ENCODE measurements around the gene LINC00305.

LINC00305 gene

GRCh38 chr18:64115881-64116280 is 33.0 kb downstream of the LINC00305 start:
- DNase-seq (ENCODE audit: low read depth) = no peak

DNA sequence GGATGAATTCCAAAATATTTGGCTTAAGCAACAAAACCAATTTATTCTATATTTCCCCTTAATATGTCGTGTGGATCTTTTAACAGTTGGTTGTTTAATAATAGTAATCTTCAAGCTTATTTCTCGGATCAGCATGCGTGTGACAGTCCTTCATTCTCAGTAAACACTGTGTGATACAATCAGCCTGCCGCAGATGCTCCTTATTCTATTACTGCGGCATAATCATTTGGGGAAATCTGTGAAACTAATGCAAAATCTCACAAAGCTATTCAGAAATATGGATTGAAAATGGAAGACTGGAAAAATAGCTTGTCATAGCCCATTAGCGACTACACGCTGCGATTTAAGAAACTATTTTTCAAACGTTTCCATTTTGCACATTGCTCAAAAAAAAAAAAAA is 36.9 kb downstream of the LINC00305 start:
- no peak for DNase-seq (ENCODE audit: low read depth)

DNA sequence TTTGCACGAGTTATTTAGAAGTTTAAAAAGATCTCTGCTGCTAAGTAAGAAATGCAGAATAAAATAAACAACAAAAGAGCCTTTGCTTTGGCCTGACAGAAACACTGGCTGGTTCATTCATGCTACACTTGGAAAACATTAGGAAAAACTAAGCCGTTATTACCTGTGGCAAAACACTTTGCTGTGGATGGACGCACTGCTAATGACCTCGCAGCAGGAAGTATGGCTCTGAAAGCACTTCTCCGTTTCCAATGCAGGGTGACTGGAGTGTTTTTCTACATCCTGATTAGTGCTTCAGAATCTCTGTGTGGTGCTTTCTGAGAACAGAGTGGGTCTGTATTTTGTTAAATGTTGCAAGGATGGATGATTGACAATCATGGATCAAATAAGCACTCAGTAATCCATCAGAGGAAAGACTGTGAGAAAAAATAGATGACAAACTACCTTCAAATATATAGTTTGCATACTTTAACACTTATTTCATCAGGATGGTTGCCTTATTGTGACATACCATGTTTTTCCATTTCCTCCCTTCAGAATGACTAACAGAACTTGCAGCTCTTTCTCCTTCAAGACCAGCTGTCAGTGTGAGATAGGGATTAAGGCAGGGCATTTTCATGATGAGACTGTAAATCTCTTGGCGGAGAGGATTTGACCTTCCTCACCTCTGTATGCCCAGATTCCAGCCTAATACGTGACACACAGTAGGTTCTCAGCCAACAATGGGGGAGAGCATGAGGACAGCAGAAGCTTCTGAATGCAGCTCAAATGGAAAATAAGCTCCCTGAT is 38.0 kb downstream of the LINC00305 start:
- no peak for DNase-seq (ENCODE audit: low read depth)

DNA sequence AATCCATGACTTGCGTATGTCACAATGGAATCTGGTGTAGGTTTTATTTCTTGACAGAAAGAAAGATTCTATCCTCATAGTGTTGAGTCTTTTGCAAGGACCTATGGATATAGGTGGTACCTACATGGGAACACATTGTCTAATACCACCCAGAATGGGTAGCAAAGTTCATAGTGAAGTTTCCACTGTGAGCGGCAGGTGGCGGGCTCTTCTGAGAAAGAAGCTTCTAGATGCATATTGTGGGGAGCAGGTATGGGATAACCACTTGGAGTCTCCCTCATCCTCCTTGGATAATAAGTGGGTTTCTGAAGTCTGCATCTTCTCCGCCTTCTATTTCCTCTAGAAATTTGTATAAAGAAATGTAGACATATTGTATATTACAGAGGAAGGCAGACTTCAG is 44.9 kb downstream of the LINC00305 start:
- no peak for DNase-seq (ENCODE audit: low read depth)

GRCh38 chr18:64100116-64100922 is 48.6 kb downstream of the LINC00305 start:
- no peak for DNase-seq (ENCODE audit: low read depth)

DNA sequence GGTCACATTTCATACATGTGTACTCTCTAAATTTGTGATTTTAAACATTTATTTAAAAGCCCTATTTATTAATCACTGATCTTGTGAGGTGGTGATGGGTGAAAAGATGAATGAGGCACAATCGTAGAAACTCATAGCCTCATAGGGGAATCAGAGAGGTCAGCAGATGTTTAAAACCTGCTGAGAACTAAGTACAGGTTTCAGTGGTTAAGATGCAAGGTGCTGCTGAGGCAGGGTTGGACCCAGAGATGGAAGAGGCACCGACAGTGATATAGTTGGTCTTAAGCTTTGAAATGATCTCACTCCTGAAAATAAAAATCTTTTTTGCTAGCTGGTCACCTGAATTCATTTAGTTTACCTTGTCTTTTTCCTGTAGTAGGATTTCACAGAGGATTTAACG is 49.6 kb downstream of the LINC00305 start:
- DNase-seq (ENCODE audit: low read depth) = no peak

GRCh38 chr18:64097497-64097896 is 51.4 kb downstream of the LINC00305 start:
- no peak for DNase-seq (ENCODE audit: low read depth)

- DNase-seq (ENCODE audit: low read depth) = no peak
Observed at GRCh38 chr18:64095056-64095455, 53.8 kb downstream of the LINC00305 start.

GRCh38 chr18:64094210-64094609 is 54.7 kb downstream of the LINC00305 start:
- no peak for DNase-seq (ENCODE audit: low read depth)

DNA sequence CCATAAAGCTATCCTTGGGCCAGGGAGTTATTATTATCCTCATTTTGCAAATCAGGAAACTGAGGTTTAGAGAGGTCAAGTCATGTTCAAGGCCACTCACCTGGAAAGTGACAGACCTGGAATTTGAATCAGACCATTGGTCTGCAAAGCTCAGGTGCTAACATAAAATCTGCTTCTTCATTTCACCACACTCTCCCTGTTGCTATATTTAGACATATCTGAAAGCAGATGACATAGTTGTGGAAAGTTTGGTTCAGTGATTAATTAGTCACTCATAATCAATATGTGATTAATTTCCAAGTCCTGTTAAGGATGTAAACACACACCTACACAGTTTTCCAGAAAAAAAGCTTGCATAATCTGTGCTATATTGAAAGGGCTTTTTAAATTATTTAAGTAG is 57.4 kb downstream of the LINC00305 start:
- no peak for DNase-seq (ENCODE audit: low read depth)

- no peak for DNase-seq (ENCODE audit: low read depth)
Observed at GRCh38 chr18:64090876-64091275, 58.0 kb downstream of the LINC00305 start.

DNA sequence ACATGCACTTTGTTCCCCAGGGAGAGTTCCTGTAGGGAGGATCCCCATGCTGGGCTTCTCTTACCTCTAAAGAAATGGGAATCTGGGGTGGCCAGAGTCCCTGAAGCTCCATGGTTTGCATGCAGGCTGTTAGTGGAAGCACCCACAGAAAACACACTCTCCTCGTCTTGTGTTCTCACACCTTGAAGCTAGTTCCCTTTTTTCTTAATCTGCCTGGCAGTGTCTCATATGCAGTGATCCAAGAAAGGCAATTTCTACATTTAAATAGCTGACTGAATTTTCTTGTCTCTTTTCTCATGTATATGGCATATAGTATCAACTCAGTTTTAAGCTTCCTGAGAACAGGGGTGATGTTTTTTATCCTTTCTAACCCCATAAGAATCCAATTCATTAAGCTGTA is 65.0 kb downstream of the LINC00305 start:
- no peak for DNase-seq (ENCODE audit: low read depth)

DNA sequence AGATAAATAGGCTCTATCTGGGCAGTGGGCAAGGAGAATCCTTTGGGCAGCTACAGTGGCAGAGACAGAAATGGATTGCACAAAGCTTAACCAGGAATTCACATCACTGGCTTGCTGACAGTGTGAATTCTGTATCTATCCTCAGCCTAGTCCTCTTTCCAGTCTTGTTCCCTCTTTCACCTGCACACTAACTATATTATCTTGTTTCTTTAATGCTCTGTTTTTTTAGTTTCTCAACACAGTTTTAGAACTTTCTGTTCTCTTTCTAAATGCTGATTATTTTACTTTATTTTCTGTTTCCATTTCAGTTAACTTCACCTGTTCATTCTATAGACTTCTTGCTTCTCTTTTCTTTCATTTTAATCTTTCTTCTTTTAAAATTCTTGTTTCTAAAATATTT is 66.4 kb downstream of the LINC00305 start:
- DNase-seq (ENCODE audit: low read depth) = no peak

GRCh38 chr18:64082054-64082453 is 66.8 kb downstream of the LINC00305 start:
- no peak for DNase-seq (ENCODE audit: low read depth)

- DNase-seq (ENCODE audit: low read depth) = no peak
Observed at GRCh38 chr18:64073971-64074370, 74.9 kb downstream of the LINC00305 start.

- DNase-seq (ENCODE audit: low read depth) = no peak
Observed at GRCh38 chr18:64055019-64055418, 93.9 kb downstream of the LINC00305 start.

DNA sequence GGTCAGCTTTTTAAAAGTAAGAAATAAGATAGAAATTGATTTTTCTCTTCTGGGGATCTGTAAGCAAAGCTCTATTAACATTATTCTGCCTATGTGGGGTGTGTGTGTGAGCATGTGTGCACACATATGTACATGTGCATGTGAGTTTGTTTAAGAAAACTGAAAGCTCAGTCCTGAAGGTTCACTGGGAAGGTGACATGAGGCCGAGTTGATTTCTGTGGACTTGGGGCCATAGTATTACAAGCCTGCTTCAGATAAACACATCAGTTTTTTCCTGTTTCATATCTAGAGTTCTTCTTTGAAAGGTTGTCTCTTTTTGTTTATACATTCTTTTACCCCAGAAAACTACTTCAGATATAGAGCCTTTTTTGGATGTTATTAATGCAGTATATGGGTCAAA is 95.6 kb downstream of the LINC00305 start:
- no peak for DNase-seq (ENCODE audit: low read depth)

GRCh38 chr18:64052772-64053171 is 96.1 kb downstream of the LINC00305 start:
- no peak for DNase-seq (ENCODE audit: low read depth)

DNA sequence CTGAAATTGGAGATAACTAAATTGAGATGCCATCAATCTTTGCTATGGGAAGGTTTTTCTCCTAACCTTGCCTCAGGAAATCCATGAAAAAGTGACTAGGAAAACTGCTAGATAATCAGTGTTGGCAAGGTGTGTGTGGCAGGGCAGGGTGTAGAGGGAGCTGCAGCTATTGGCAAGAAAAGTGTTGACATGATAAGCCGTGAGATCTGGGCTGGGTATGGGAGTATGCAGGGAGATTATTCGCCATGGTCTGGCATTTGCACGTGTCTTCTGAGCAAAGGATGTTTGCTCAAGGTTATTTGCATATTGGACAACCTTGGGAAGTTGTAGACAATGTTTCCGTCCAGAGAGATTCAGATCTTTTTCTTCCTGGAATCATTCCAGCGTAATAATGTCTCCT is 104.3 kb downstream of the LINC00305 start:
- DNase-seq (ENCODE audit: low read depth) = no peak

DNA sequence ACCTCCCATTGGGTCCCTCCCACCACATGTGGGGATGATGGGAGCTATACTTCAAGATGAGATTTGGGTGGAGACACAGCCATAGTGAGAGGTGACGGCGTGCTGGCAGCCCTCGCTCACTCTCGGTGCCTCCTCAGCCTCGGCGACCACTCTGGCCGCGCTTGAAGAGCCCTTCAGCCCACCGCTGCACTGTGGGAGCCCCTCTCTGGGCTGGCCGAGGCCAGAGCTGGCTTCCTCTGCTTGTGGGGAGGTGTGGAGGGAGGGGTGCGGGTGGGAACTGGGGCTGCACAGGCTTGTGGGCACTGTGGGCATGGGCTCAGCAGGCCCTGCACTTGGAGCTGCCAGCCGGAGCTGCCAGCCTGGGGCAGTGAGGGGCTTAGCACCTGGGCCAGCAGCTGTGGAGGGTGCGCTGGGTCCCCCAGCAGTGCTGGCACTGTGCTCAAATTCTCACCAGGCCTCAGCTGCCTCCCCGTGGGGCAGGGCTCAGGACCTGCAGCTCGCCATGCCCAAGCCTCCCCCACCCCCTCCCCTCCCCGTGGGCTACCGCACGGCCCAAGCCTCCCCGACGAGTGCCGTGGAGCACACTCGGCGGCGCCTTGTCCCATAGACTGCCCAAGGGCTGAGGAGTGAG is 106.0 kb downstream of the LINC00305 start:
- no peak for DNase-seq (ENCODE audit: low read depth)

GRCh38 chr18:64037812-64038414 is 111.0 kb downstream of the LINC00305 start:
- no peak for DNase-seq (ENCODE audit: low read depth)

DNA sequence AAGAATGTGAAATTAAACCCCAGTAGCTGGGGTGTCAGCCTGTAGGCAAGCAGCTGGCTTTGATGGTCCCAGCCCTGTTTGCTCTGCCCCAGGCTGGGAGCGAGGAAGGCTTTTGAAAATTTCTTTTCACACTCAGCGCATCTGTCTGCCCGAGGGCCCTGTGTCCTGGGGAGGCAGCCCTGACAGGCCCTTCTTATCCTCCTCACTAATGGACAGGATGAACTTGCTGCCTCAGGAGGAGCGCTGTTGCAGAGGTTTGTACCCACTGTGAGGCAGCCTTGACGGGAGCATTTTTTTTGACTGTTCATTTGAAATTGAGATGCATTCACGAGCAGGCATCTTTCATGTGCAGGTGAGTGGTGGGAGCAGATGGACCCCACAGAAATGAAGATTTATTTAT is 116.6 kb downstream of the LINC00305 start:
- DNase-seq (ENCODE audit: low read depth) = no peak

DNA sequence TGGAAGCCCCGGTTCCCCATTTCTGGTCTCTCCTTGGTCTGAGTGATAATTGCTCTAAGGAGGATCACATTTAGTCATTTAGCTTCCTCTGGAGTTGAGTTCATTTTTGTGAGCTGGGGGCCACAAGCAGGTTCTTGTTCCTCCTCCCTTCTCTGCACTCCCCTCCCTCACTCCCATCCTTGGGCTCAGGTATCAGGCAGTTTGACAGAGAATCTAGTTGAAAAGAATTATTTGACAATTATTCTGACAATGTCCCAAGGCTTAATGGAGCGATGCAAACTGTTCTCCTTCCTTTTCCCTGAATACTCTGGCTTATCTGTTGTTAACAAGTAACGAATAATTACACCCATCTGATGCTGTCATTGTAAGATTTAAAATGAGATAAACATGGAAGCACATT is 117.5 kb downstream of the LINC00305 start:
- no peak for DNase-seq (ENCODE audit: low read depth)

All from stimulated activated CD8-positive, alpha-beta memory T cell treated with anti-CD3 and anti-CD28 coated beads, Interleukin-7, amount 100 ng/mL, for 24 hours (primary cell).